Keratinocyte (primary cell): ENCODE results near the gene WDR7. TPM values are rescaled to one million over a fixed set of nuclear protein-coding genes. Genes with fewer than 3 reads are reported as not detected.

Experiments
- DNase-seq: peaks from one replicate; pipeline ENCODE4 v3.0.0-alpha.2; 2011; ENCODE audit warnings: low read depth, missing footprints, low spot score
- FAIRE-seq: peaks from 2 replicates; lab custom pipeline; 2011; peaks lifted over from hg19 to GRCh38; lab: Jason Lieb, UNC
- H2AFZ ChIP-seq: 2 replicates; pipeline ENCODE4 v1.6.0; 2012; ENCODE audit warnings: low read length, control low read depth, inconsistent platforms; ENCODE audit not compliant: control insufficient read depth
- H3K27ac ChIP-seq: 2 replicates; pipeline ENCODE4 v1.5.1; 2011; ENCODE audit warnings: low read length; ENCODE audit not compliant: control insufficient read depth, insufficient read depth
- H3K27me3 ChIP-seq: 3 replicates; pipeline ENCODE4 v1.6.0; 2011; ENCODE audit warnings: low read length; ENCODE audit not compliant: control insufficient read depth, insufficient read depth; ENCODE audit errors: extremely low read depth
- H3K36me3 ChIP-seq, 2 experiments: 2 replicates in 1 of 2; 3 replicates in 1 of 2; pipeline ENCODE4 v1.5.1; 2011; ENCODE audit warnings: low read length in 2 of 2, mild to moderate bottlenecking in 1 of 2; ENCODE audit not compliant: control insufficient read depth in 2 of 2, insufficient read depth in 2 of 2; ENCODE audit errors: extremely low read depth in 1 of 2
- H3K4me1 ChIP-seq: 3 replicates; pipeline ENCODE4 v1.5.1; 2011; ENCODE audit warnings: low read length; ENCODE audit not compliant: control insufficient read depth, insufficient read depth; ENCODE audit errors: extremely low read depth
- H3K4me2 ChIP-seq: 3 replicates; pipeline ENCODE4 v1.6.0; 2011; ENCODE audit warnings: low read depth, low read length; ENCODE audit not compliant: control insufficient read depth, insufficient read depth; ENCODE audit errors: extremely low read depth
- H3K4me3 ChIP-seq, 3 experiments: fragments of 200-600 bp in 1 of 3; sonication (generic) in 1 of 3; 2 replicates in 2 of 3; 3 replicates in 1 of 3; pipeline ENCODE4 v1.5.1; 2011 to 2016; ENCODE audit warnings: low read length in 3 of 3, mild to moderate bottlenecking in 3 of 3, control low read depth in 2 of 3, inconsistent platforms in 1 of 3, low read depth in 1 of 3, mixed read lengths in 1 of 3, mixed run types in 1 of 3, moderate library complexity in 1 of 3; ENCODE audit not compliant: control insufficient read depth in 2 of 3, insufficient read depth in 2 of 3; ENCODE audit errors: extremely low read depth in 1 of 3
- H3K79me2 ChIP-seq: 2 replicates; pipeline ENCODE4 v1.6.0; 2012; ENCODE audit warnings: low read length; ENCODE audit not compliant: control insufficient read depth, insufficient read depth
- H3K9ac ChIP-seq: 3 replicates; pipeline ENCODE4 v1.6.0; 2011; ENCODE audit warnings: low read length; ENCODE audit not compliant: control insufficient read depth, insufficient read depth; ENCODE audit errors: extremely low read depth
- H3K9me1 ChIP-seq: 3 replicates; pipeline ENCODE4 v1.6.0; 2011; ENCODE audit warnings: low read length; ENCODE audit not compliant: control insufficient read depth, insufficient read depth; ENCODE audit errors: extremely low read depth
- H3K9me3 ChIP-seq: 2 replicates; pipeline ENCODE4 v1.5.1; 2012; ENCODE audit warnings: low read depth, low read length; ENCODE audit not compliant: control insufficient read depth
- H4K20me1 ChIP-seq: 3 replicates; pipeline ENCODE4 v1.6.0; 2011; ENCODE audit warnings: low read length; ENCODE audit not compliant: control insufficient read depth, insufficient read depth; ENCODE audit errors: extremely low read depth
- CTCF ChIP-seq, 3 experiments: IDR thresholded peaks in 1 of 3; conservative IDR thresholded peaks in 1 of 3; optimal IDR thresholded peaks in 1 of 3; 2 replicates in 2 of 3; 3 replicates in 1 of 3; pipeline versions ENCODE3 to v1.5.1; 2011; ENCODE audit warnings: low read length in 3 of 3, mild to moderate bottlenecking in 3 of 3, moderate library complexity in 2 of 3, control low read depth in 1 of 3, inconsistent platforms in 1 of 3; ENCODE audit not compliant: insufficient read depth in 2 of 3; ENCODE audit errors: extremely low read depth in 1 of 3
- EZH2 ChIP-seq: IDR thresholded peaks from one replicate; pipeline ENCODE4 v1.6.1; 2012; ENCODE audit warnings: inconsistent platforms, mild to moderate bottlenecking, low read length, moderate library complexity
- dilution Hi-C: fragments of 300-500 bp; cut with MboI; formaldehyde crosslinking; loops from one replicate; pipeline ENCODE4 v1.7.0; 2020; ENCODE audit warnings: low sequenced_read_pairs; ENCODE audit not compliant: extremely low pct_ligation_motif_present
- polyA plus RNA-seq, 5 experiments: library from polyadenylated mRNA; depleted of rRNA in 3 of 5; stranded (reverse) in 3 of 5; stranded (forward) in 1 of 5; unstranded in 1 of 5; fragments of >200 nt; gene quantifications; 1 replicate in 1 of 5; 2 replicates in 3 of 5; 3 replicates in 1 of 5; pipeline versions ENCODE4 v1.2.1 to v1.2.3, GENCODE V29; 2011 to 2012; ENCODE audit warnings: missing spikeins in 2 of 5, low read depth in 1 of 5, low replicate concordance in 1 of 5

Gene WDR7
- polyA plus RNA-seq, 1 donor (not counting 4 experiments of a cell fraction or from before 2014, with no cell fraction given), result 6.9 TPM

DNA sequence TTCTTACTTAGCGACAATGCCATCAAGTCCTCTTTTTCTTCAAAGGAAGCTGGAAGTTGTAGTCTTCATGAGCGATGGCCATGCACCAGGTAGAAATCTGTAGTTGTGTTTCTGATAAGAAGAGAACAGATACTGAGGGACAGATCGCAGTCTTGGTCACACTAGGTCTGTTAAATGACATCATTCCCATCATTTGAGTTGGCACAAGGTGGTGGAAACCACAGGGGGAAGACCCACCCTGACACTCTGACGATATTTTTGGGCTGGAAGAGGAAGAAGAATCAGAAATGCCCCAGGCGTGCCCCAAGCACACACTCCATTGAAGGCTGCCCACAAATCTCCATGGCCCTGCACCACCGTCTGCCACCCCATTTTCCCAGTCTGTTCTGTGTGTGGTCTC, 406.7 kb downstream of the WDR7 start:
- H3K4me3 ChIP-seq, result no peak overlapping the region
- H3K27ac ChIP-seq, result no peak overlapping the region
- no peak for FAIRE-seq
- TF ChIP-seq EZH2, result no peak
- no peak for TF ChIP-seq CTCF (optimal IDR thresholded peaks at IDR 0.05 in 1 of 3, IDR thresholded peaks at IDR 0.05 in 1 of 3, conservative IDR thresholded peaks at IDR 0.05 in 1 of 3; ENCODE audit: extremely low read depth in 1 of 3, insufficient read depth in 2 of 3, low read length in 3 of 3)
- H3K9me3 ChIP-seq, result no peaks in the 10 kb centered on the region
- no peaks in the 10 kb centered on the region for H3K9me1 ChIP-seq
- DNase-seq, result no peak
- no peaks in the 10 kb centered on the region for H3K79me2 ChIP-seq
- no peak overlapping the region for H3K9ac ChIP-seq
- H2AFZ ChIP-seq, result no peak overlapping the region
- dilution Hi-C loops, result no loop called here
- H3K27me3 ChIP-seq, result no peaks in the 10 kb centered on the region
- no peaks in the 10 kb centered on the region for H3K36me3 ChIP-seq
- H3K4me1 ChIP-seq, result no peaks in the 10 kb centered on the region
- H3K4me2 ChIP-seq, result no peak overlapping the region
- H4K20me1 ChIP-seq, result no peaks in the 10 kb centered on the region

DNA sequence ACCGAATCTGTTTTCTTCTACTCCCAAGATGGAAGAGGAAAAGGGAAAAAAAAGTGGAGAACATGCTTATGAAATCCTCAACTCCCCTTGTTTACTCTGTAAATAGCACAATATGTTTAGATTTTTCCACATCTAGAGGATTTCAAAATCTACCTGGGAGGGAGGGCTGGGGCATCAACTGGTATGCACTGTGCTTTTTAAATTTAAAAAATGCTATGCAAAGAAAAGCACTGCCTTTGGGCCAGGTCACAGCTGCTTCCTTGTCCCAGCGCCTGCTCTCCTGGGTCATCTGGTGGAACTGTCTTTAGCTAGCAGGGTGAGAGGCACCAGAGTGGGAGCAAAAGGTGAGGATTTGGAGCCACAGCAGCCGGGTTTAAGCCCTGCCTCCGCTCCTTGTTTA, 407.6 kb downstream of the WDR7 start:
- no peak overlapping the region for H3K4me2 ChIP-seq
- H3K9ac ChIP-seq, result no peak overlapping the region
- H4K20me1 ChIP-seq, result no peaks in the 10 kb centered on the region
- no peak overlapping the region for H2AFZ ChIP-seq
- no peak overlapping the region for H3K27ac ChIP-seq
- TF ChIP-seq EZH2, result no peak
- no peak for TF ChIP-seq CTCF (optimal IDR thresholded peaks at IDR 0.05 in 1 of 3, IDR thresholded peaks at IDR 0.05 in 1 of 3, conservative IDR thresholded peaks at IDR 0.05 in 1 of 3; ENCODE audit: extremely low read depth in 1 of 3, insufficient read depth in 2 of 3, low read length in 3 of 3)
- no peak for DNase-seq
- no peaks in the 10 kb centered on the region for H3K79me2 ChIP-seq
- H3K9me3 ChIP-seq, result no peaks in the 10 kb centered on the region
- no peaks in the 10 kb centered on the region for H3K36me3 ChIP-seq
- no peaks in the 10 kb centered on the region for H3K27me3 ChIP-seq
- H3K9me1 ChIP-seq, result no peaks in the 10 kb centered on the region
- FAIRE-seq, result no peak
- H3K4me1 ChIP-seq, result no peaks in the 10 kb centered on the region
- dilution Hi-C loops, result no loop called here
- no peak overlapping the region for H3K4me3 ChIP-seq
